OCI-LY1 (cell line): ENCODE data around the gene TNIP1.

Experiments used
- H2AFZ ChIP-seq: fragments of 200-600 bp; sonication (generic), shearing (Covaris generic); 2 replicates; pipeline ENCODE4 v1.6.0; 2014; ENCODE audit warnings: antibody characterized with exemption, mild to moderate bottlenecking, low read length
- H3F3A ChIP-seq: fragments of 200-600 bp; sonication (generic), shearing (Covaris generic); 2 replicates; pipeline ENCODE4 v1.6.0; 2014; ENCODE audit warnings: mild to moderate bottlenecking, antibody characterized with exemption, low read length, moderate library complexity; ENCODE audit not compliant: insufficient read depth
- H3K27ac ChIP-seq: fragments of 200-600 bp; sonication (generic); 2 replicates; pipeline ENCODE4 v1.5.1; 2014; ENCODE audit warnings: low read length, mixed run types, mild to moderate bottlenecking, low read depth; ENCODE audit not compliant: poor library complexity, severe bottlenecking
- H3K27me3 ChIP-seq: fragments of 200-600 bp; sonication (generic); 2 replicates; pipeline ENCODE4 v1.6.0; 2014; ENCODE audit warnings: antibody characterized with exemption, mild to moderate bottlenecking, low read length, moderate library complexity; ENCODE audit not compliant: insufficient read depth
- H3K36me3 ChIP-seq: fragments of 200-600 bp; sonication (generic); 2 replicates; pipeline ENCODE4 v1.6.1; 2014; ENCODE audit warnings: mild to moderate bottlenecking, antibody characterized with exemption, low read length, moderate library complexity, mixed read lengths; ENCODE audit not compliant: insufficient read depth
- H3K4me1 ChIP-seq: fragments of 200-600 bp; sonication (generic); 2 replicates; pipeline ENCODE4 v1.5.1; 2014; ENCODE audit warnings: mild to moderate bottlenecking, low read length, moderate library complexity; ENCODE audit not compliant: insufficient read depth, severe bottlenecking
- H3K4me2 ChIP-seq: fragments of 200-600 bp; sonication (generic), shearing (Covaris generic); 2 replicates; pipeline ENCODE4 v1.6.1; 2014; ENCODE audit warnings: low read length
- H3K4me3 ChIP-seq: fragments of 200-600 bp; sonication (generic); 2 replicates; pipeline ENCODE4 v1.5.1; 2014; ENCODE audit warnings: low read length, low read depth, mild to moderate bottlenecking, mixed read lengths; ENCODE audit not compliant: poor library complexity, severe bottlenecking
- H3K79me2 ChIP-seq: fragments of 200-600 bp; shearing (Covaris generic); 2 replicates; pipeline ENCODE4 v1.6.1; 2016; ENCODE audit warnings: mixed run types, low read length, mixed read lengths; ENCODE audit not compliant: insufficient read depth
- H3K9ac ChIP-seq: fragments of 200-600 bp; sonication (generic), shearing (Covaris generic); 2 replicates; pipeline ENCODE4 v1.6.1; 2014; ENCODE audit warnings: mild to moderate bottlenecking, low read length, mixed read lengths
- H3K9me2 ChIP-seq: fragments of 200-600 bp; sonication (generic), shearing (Covaris generic); 2 replicates; pipeline ENCODE4 v1.6.1; 2014; ENCODE audit warnings: low read depth, mild to moderate bottlenecking, low read length, mixed read lengths
- H3K9me3 ChIP-seq: fragments of 200-600 bp; shearing (Covaris generic); 2 replicates; pipeline ENCODE4 v1.6.1; 2014; ENCODE audit warnings: low read length, mixed read lengths
- H4K20me1 ChIP-seq: fragments of 200-600 bp; sonication (generic), shearing (Covaris generic); 2 replicates; pipeline ENCODE4 v1.6.0; 2016; ENCODE audit warnings: mild to moderate bottlenecking, low read length; ENCODE audit not compliant: insufficient read depth
- CTCF ChIP-seq: fragments of 200-600 bp; sonication (generic), shearing (Covaris generic); IDR thresholded peaks from 2 replicates; pipeline ENCODE4 v1.5.1; 2017; ENCODE audit warnings: mild to moderate bottlenecking, antibody characterized with exemption, low read length, moderate library complexity, mixed read lengths
- EZH2 ChIP-seq: fragments of 200-600 bp; sonication (generic), shearing (Covaris generic); IDR thresholded peaks from 2 replicates; pipeline ENCODE4 v1.8.0; 2017; ENCODE audit warnings: borderline replicate concordance, mixed run types, mild to moderate bottlenecking, antibody characterized with exemption, low read length, moderate library complexity, mixed read lengths

The TNIP1 gene

GRCh38 chr5:151094030-151094851 is 13.4 kb upstream of the TNIP1 start:
- Histone ChIP-seq H3K79me2 (no peaks in the 10 kb centered on the region), H3K36me3 (no peaks in the 10 kb centered on the region), H3K27me3 (no peaks in the 10 kb centered on the region), H2AFZ (no peak overlapping the region), H3K4me3 (peak overlapping the region; percentile 46), H3K4me2 (peak overlapping the region; percentile 63), H3K9me2 (no peaks in the 10 kb centered on the region), H3F3A (no peaks in the 10 kb centered on the region), H3K9ac (peak overlapping the region; percentile 70), H3K4me1 (peaks cover 52% of the 10 kb centered on the region), H4K20me1 (no peaks in the 10 kb centered on the region), H3K27ac (peak overlapping the region; percentile 80), H3K9me3 (no peaks in the 10 kb centered on the region)
- no peak for TF ChIP-seq EZH2

- H3K4me2 ChIP-seq: peak overlapping the region; percentile 63
Observed at GRCh38 chr5:151093476-151093889, 12.6 kb upstream of the TNIP1 start.

GRCh38 chr5:151092762-151093161 is 11.9 kb upstream of the TNIP1 start:
- Histone ChIP-seq H3K36me3 (no peaks in the 10 kb centered on the region), H3K79me2 (no peaks in the 10 kb centered on the region), H4K20me1 (no peaks in the 10 kb centered on the region), H3K4me1 (peaks cover 38% of the 10 kb centered on the region), H3K4me2 (no peak overlapping the region; the same call in 1 of the 2 replicates), H3K27me3 (no peaks in the 10 kb centered on the region), H3K4me3 (no peak overlapping the region), H3K9ac (no peak overlapping the region; the same call in 1 of the 2 replicates), H3F3A (no peaks in the 10 kb centered on the region), H3K9me2 (no peaks in the 10 kb centered on the region), H2AFZ (no peak overlapping the region), H3K9me3 (no peaks in the 10 kb centered on the region), H3K27ac (peak overlapping the region; percentile 80)
- TF ChIP-seq EZH2 (no peak), CTCF (no peak)

More at GRCh38 chr5:151093476-151093889, 12.6 kb upstream of the TNIP1 start:
- H2AFZ ChIP-seq: no peak overlapping the region
- no peaks in the 10 kb centered on the region for H3K9me2 ChIP-seq
- no peak for TF ChIP-seq EZH2
- TF ChIP-seq CTCF: peak; percentile 15; the same call in 1 of the 2 replicates
- no peaks in the 10 kb centered on the region for H3K9me3 ChIP-seq
- peak overlapping the region; percentile 46 for H3K4me3 ChIP-seq
- no peaks in the 10 kb centered on the region for H4K20me1 ChIP-seq
- no peaks in the 10 kb centered on the region for H3K27me3 ChIP-seq
- peaks cover 46% of the 10 kb centered on the region for H3K4me1 ChIP-seq
- H3K27ac ChIP-seq: peak overlapping the region; percentile 80
- H3K9ac ChIP-seq: peak overlapping the region; percentile 70
- no peaks in the 10 kb centered on the region for H3F3A ChIP-seq
- H3K79me2 ChIP-seq: no peaks in the 10 kb centered on the region
- no peaks in the 10 kb centered on the region for H3K36me3 ChIP-seq
